Posterior cingulate gyrus (tissue), 11 donors: ENCODE results near the gene TLDC2.
"Not testable (repeated sequence)": the region's sequence is repeated elsewhere in the genome, so short reads cannot be mapped to it uniquely, and the experiment has no call there.

Experiments
- DNase-seq, 10 donors: peaks; one replicate each; pipeline versions ENCODE4 v3.0.0 to v3.0.0-alpha.2; 2020 to 2021; ENCODE audit warnings: mixed read lengths in 3 of 10
- intact Hi-C: fragments of 100-400 bp; cut with DNase I; formaldehyde crosslinking; loops from one replicate; pipeline ENCODE4 v1.15.1; 2023

Gene TLDC2

GRCh38 chr20:36866164-36866563 lies 9.8 kb upstream of the TLDC2 start:
- no peak for DNase-seq
- intact Hi-C loops, result loop anchor here (1.0 kb wide), 1 partner anchor 34 kb away; no protein-coding TSS in a partner anchor

GRCh38 chr20:36866681-36867495 lies 9.1 kb upstream of the TLDC2 start:
- peak in 2 of 10 donors; percentile 46 to 82 for DNase-seq
- intact Hi-C loops, result loop anchor here (1.0 kb wide), 1 partner anchor 35 kb away; no protein-coding TSS in a partner anchor

- DNase-seq, result peak in 2 of 10 donors; percentile 53 to 57
- intact Hi-C loops, result no loop called here
Observed at GRCh38 chr20:36871640-36872570, 4.0 kb upstream of the TLDC2 start.

- intact Hi-C loops, result no loop called here
- peak in 2 of 10 donors; percentile 74 to 88 for DNase-seq
Observed at GRCh38 chr20:36872852-36873251, 3.1 kb upstream of the TLDC2 start.

GRCh38 chr20:36873498-36874189 lies 2.3 kb upstream of the TLDC2 start:
- DNase-seq, result peak in 2 of 10 donors; percentile 32 to 34
- intact Hi-C loops, result no loop called here

- intact Hi-C loops, result not testable (repeated sequence)
- peak in 2 of 10 donors; percentile 8 to 21 for DNase-seq
Observed at GRCh38 chr20:36875093-36875492, 845 bp upstream of the TLDC2 start.

GRCh38 chr20:36876473-36876833 lies 515 bp downstream of the TLDC2 start:
- intact Hi-C loops, result no loop called here
- DNase-seq, result no peak

GRCh38 chr20:36878941-36879340 lies 3.0 kb downstream of the TLDC2 start:
- DNase-seq, result peak in 3 of 10 donors; percentile 58 to 63 (median 59)
- intact Hi-C loops, result no loop called here

- intact Hi-C loops, result loop anchor here (10.0 kb wide), 1 partner anchor 266 kb away; no protein-coding TSS in a partner anchor
- DNase-seq, result peak in 2 of 10 donors; percentile 47 to 49
Observed at GRCh38 chr20:36880741-36881250, 4.9 kb downstream of the TLDC2 start.

GRCh38 chr20:36881331-36881730 lies 5.4 kb downstream of the TLDC2 start:
- DNase-seq, result peak in 2 of 10 donors; percentile 70 to 79
- intact Hi-C loops, result loop anchor here (10.0 kb wide), 1 partner anchor 267 kb away; no protein-coding TSS in a partner anchor

- peak in 1 of 10 donors; percentile 4 for DNase-seq
- intact Hi-C loops, result loop anchor here (10.0 kb wide), 1 partner anchor 267 kb away; no protein-coding TSS in a partner anchor
Observed at GRCh38 chr20:36881888-36882287, 6.0 kb downstream of the TLDC2 start.

GRCh38 chr20:36883977-36884535 lies 8.1 kb downstream of the TLDC2 start:
- DNase-seq, result peak in 2 of 10 donors; percentile 16 to 24
- intact Hi-C loops, result loop anchor here (10.0 kb wide), 1 partner anchor 269 kb away; no protein-coding TSS in a partner anchor

- intact Hi-C loops, result loop anchor here (5.0 to 10.0 kb wide), 2 partner anchors 168 to 271 kb away; no protein-coding TSS in a partner anchor
- no peak for DNase-seq
Observed at GRCh38 chr20:36885356-36885755, 9.4 kb downstream of the TLDC2 start.

GRCh38 chr20:36886859-36887751 lies 11.2 kb downstream of the TLDC2 start:
- intact Hi-C loops, result loop anchor here (5.0 to 10.0 kb wide), 2 partner anchors 170 to 272 kb away; no protein-coding TSS in a partner anchor

GRCh38 chr20:36887752-36888090 lies 11.8 kb downstream of the TLDC2 start:
- intact Hi-C loops, result loop anchor here (5.0 to 10.0 kb wide), 2 partner anchors 170 to 273 kb away; no protein-coding TSS in a partner anchor
- peak in 1 of 10 donors; percentile 38 for DNase-seq

More at GRCh38 chr20:36886859-36887751, 11.2 kb downstream of the TLDC2 start:
- DNase-seq, result peak; percentile 72 to 97 (median 88)

GRCh38 chr20:36888880-36889516 lies 13.1 kb downstream of the TLDC2 start:
- intact Hi-C loops, result loop anchor here (5.0 to 10.0 kb wide), 2 partner anchors 172 to 274 kb away; no protein-coding TSS in a partner anchor
- peak in 2 of 10 donors; percentile 51 for DNase-seq

GRCh38 chr20:36890586-36890985 lies 14.6 kb downstream of the TLDC2 start:
- intact Hi-C loops, result no loop called here
- peak in 2 of 10 donors; percentile 20 to 32 for DNase-seq

GRCh38 chr20:36891211-36891610 lies 15.3 kb downstream of the TLDC2 start:
- DNase-seq, result peak in 2 of 10 donors; percentile 64 to 70
- intact Hi-C loops, result no loop called here
